ENCODE data around the gene ABCB6. TPM values are rescaled to one million over a fixed set of nuclear protein-coding genes. Genes with fewer than 3 reads are reported as not detected.

ABCB6 gene
- total RNA-seq, 3 donors from 2014 or later, result 14.5 to 26.9 (median 18.9) TPM

DNA sequence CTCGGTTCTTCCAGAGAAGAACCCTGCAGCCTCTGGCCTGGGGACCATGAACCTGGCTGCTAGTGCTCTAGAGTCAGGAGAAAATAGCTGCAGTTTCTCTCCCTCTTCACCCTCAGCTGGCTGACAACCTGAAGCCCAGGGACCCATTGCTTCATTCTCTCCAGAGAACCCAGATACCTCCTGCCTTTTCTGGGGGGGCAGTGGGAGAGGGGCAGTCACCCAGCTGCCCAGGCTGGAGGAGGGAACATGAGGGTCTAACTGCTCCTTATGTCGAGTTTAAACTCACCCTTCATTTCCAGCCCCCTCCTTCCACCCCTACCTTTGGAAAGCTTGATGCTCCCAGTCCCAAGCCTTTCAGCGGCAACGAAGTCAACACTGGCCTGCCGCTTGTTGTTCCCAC is 19.8 kb downstream of the ABCB6 start:
- no peak for DNase-seq (ENCODE audit: low spot score in 2 of 2)
- Histone ChIP-seq H3K27me3 (no peaks in the 10 kb centered on the region), H3K4me3 (no peak overlapping the region), H3K9me3 (no peaks in the 10 kb centered on the region), H3K36me3 (no peaks in the 10 kb centered on the region), H3K4me1 (no peaks in the 10 kb centered on the region), H3K27ac (no peak overlapping the region)
- intact Hi-C loops (cut with DNase I; ENCODE audit: low total_unique reads), result no loop called here
- TF ChIP-seq POLR2AphosphoS5 (IDR thresholded peaks at IDR 0.05) (no peak), POLR2A (IDR thresholded peaks at IDR 0.05) (no peak)
- TF ChIP-seq, protein P1, sequence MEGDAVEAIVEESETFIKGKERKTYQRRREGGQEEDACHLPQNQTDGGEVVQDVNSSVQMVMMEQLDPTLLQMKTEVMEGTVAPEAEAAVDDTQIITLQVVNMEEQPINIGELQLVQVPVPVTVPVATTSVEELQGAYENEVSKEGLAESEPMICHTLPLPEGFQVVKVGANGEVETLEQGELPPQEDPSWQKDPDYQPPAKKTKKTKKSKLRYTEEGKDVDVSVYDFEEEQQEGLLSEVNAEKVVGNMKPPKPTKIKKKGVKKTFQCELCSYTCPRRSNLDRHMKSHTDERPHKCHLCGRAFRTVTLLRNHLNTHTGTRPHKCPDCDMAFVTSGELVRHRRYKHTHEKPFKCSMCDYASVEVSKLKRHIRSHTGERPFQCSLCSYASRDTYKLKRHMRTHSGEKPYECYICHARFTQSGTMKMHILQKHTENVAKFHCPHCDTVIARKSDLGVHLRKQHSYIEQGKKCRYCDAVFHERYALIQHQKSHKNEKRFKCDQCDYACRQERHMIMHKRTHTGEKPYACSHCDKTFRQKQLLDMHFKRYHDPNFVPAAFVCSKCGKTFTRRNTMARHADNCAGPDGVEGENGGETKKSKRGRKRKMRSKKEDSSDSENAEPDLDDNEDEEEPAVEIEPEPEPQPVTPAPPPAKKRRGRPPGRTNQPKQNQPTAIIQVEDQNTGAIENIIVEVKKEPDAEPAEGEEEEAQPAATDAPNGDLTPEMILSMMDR (IDR thresholded peaks at IDR 0.05), result no peak

DNA sequence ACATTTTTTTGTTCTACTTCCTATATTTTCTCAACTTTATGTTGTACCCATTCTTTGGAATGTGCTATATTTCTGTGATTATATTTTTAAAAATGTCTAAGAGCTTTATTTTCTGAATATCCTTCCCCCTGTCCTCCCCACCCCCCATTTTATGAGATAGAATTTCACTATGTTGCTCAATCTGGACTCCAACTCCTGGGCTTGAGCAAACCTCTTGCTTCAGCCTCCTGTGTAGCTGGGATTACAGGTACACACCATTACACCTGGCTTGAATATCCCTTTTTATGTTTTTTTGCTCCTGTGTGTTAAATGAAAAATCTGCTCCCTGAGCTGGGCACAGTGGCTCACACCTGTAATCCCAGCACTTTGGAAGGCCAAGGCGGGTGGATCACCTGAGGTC is 21.4 kb downstream of the ABCB6 start:
- H3K27ac ChIP-seq, result no peak overlapping the region
- H3K27me3 ChIP-seq, result no peaks in the 10 kb centered on the region
- no peak for DNase-seq (ENCODE audit: low spot score in 2 of 2)
- H3K4me3 ChIP-seq, result no peak overlapping the region
- no peaks in the 10 kb centered on the region for H3K4me1 ChIP-seq
- H3K36me3 ChIP-seq, result no peaks in the 10 kb centered on the region
- no peaks in the 10 kb centered on the region for H3K9me3 ChIP-seq
- intact Hi-C loops (cut with DNase I; ENCODE audit: low total_unique reads), result no loop called here
- TF ChIP-seq POLR2A (IDR thresholded peaks at IDR 0.05), result no peak
- no peak for TF ChIP-seq POLR2AphosphoS5 (IDR thresholded peaks at IDR 0.05)
- TF ChIP-seq, protein P1 (IDR thresholded peaks at IDR 0.05), result no peak

DNA sequence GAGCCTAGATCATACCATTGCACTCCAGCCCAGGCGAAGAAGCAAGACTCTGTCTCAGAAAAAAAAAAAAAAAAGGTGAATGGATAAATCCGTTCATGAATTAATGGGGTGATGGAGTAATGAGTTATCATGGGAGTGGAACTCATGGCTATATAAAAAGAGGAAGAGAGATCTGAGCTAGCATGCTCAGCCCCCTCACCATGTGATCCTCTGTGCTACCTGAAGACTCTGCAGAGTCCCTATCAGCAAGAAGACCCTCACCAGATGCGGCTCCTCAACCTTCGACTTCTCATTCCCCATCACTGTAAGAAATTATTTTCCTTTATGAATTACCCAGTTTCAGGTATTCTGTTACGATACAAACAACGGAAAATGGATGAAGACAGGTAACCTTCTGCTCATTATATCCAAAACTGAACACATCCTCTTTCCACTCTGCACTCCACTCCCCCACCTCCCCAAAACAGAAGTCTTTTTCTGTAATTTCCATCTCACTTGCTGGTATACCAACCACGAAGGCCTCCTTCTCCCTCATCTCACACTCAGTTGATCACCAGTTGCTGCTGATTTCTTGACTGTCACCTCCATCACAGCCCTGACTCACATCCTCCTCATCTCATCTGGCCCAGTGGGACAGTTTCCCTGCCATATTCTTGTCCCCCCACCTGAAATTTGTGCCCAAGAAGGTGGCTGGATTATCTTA is 31.9 kb downstream of the ABCB6 start:
- H3K27me3 ChIP-seq, result no peaks in the 10 kb centered on the region
- TF ChIP-seq, protein P1 (IDR thresholded peaks at IDR 0.05), result no peak
- H3K9me3 ChIP-seq, result no peaks in the 10 kb centered on the region
- no peak overlapping the region for H3K27ac ChIP-seq
- no peaks in the 10 kb centered on the region for H3K4me1 ChIP-seq
- H3K4me3 ChIP-seq, result no peak overlapping the region
- H3K36me3 ChIP-seq, result peaks cover 7% of the 10 kb centered on the region
- intact Hi-C loops (cut with DNase I; ENCODE audit: low total_unique reads), result no loop called here
- no peak for DNase-seq (ENCODE audit: low spot score in 2 of 2)

DNA sequence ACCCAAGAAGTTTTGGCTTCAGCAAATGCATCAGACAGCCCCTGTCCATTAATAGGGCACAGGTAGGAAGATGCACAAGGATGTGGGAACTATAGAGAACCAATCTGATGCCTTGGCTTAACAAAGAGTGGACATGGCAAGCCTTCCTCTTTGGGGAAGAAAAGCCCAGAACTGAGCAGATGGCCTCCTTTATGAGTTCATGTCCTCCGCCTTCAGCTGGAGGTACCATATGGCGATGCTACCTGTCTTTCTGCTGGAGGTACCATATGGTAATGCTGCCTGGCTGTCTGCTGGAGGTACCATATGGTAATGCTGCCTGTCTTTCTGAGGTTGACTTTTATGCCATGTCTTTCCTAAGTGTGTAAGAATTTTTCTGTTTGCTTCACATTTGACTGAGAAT is 34.6 kb downstream of the ABCB6 start:
- intact Hi-C loops (cut with DNase I; ENCODE audit: low total_unique reads), result no loop called here
- no peak for DNase-seq (ENCODE audit: low spot score in 2 of 2)
- Histone ChIP-seq H3K4me3 (no peak overlapping the region), H3K4me1 (peaks cover 0 to 6% of the 10 kb centered on the region in 2 donors), H3K27me3 (no peaks in the 10 kb centered on the region), H3K27ac (no peak overlapping the region), H3K9me3 (no peaks in the 10 kb centered on the region), H3K36me3 (peaks cover 7% of the 10 kb centered on the region)
- TF ChIP-seq, protein P1 (IDR thresholded peaks at IDR 0.05), result no peak
- TF ChIP-seq POLR2A (IDR thresholded peaks at IDR 0.05), result no peak
- no peak for TF ChIP-seq POLR2AphosphoS5 (IDR thresholded peaks at IDR 0.05)

DNA sequence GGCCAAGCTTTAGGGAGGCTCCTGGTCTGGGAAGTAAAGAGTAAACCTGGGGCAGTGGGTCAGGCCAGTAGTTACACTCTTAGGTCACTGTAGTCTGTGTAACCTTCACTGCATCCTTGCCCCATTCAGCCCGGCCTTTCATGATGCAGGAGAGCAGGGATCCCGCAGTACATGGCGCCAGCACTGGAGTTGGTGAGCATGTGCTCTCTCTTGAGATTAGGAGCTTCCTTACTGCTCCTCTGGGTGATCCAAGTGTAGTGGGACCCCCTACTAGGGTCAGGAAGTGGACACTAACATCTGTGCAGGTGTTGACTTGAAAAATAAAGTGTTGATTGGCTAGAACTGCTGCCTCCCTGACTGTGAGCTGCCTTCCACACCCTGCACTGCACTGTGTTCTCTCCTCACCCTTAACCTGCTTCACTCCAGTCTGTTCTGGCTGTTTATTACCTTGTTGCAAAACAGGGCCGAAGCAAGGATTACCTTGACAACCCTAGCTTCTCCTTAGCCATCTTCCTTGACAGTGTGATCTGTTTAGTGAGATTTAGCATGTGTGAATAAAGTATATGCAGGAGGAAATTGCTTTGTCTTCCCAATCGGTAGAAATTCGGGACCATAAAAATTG is 35.5 kb downstream of the ABCB6 start:
- H3K36me3 ChIP-seq, result peaks cover 7% of the 10 kb centered on the region
- no peaks in the 10 kb centered on the region for H3K27me3 ChIP-seq
- no peak for TF ChIP-seq POLR2AphosphoS5 (IDR thresholded peaks at IDR 0.05)
- TF ChIP-seq, protein P1 (IDR thresholded peaks at IDR 0.05), result no peak
- TF ChIP-seq POLR2A (IDR thresholded peaks at IDR 0.05), result no peak
- intact Hi-C loops (cut with DNase I; ENCODE audit: low total_unique reads), result no loop called here
- H3K4me1 ChIP-seq, result peaks cover 0 to 10% of the 10 kb centered on the region in 2 donors
- no peaks in the 10 kb centered on the region for H3K9me3 ChIP-seq
- DNase-seq (ENCODE audit: low spot score in 2 of 2), result no peak
- no peak overlapping the region for H3K4me3 ChIP-seq
- no peak overlapping the region for H3K27ac ChIP-seq

Measured in breast epithelium (tissue), 4 donors.